K562 (cell line): ENCODE data around the gene RBP3. TPM values are rescaled to one million over a fixed set of nuclear protein-coding genes. Genes with fewer than 3 reads are reported as not detected.

Source experiments
- BCL6 ChIP-seq: fragments of 250-450 bp; sonication (Bioruptor Pico); IDR thresholded peaks from 2 replicates; pipeline ENCODE4 v1.4.0; 2020
- CCAR2 ChIP-seq: fragments of 200-400 bp; formaldehyde crosslinking; IDR thresholded peaks from 2 replicates; pipeline ENCODE4 v1.6.1; 2017; ENCODE audit warnings: mild to moderate bottlenecking, low read depth, low read length
- CHD2 ChIP-seq: IDR thresholded peaks from 2 replicates; pipeline ENCODE4 v1.6.1; 2011; ENCODE audit warnings: low read depth, low read length
- CTBP1 ChIP-seq: fragments of 450-650 bp; IDR thresholded peaks from 2 replicates; pipeline ENCODE4 v1.6.1; 2016; ENCODE audit warnings: borderline replicate concordance
- EGR1 ChIP-seq: fragments of 450-650 bp; conservative IDR thresholded peaks from 2 replicates; pipeline ENCODE4 v1.6.1; 2017; ENCODE audit warnings: mild to moderate bottlenecking
- FOS ChIP-seq: IDR thresholded peaks from 3 replicates; pipeline ENCODE4 v1.6.1; 2011; ENCODE audit not compliant: insufficient read length; ENCODE audit errors: extremely low read depth
- FOXP1 ChIP-seq: sonication (generic); formaldehyde crosslinking; IDR thresholded peaks from 2 replicates; pipeline ENCODE4 v1.8.0; 2022; ENCODE audit warnings: mild to moderate bottlenecking, missing genetic modification reagents
- KDM5B ChIP-seq: fragments of 200-600 bp; sonication (generic); IDR thresholded peaks from 2 replicates; pipeline ENCODE4 v1.6.1; 2012; ENCODE audit warnings: low read depth, mild to moderate bottlenecking, moderate library complexity, low read length, control low read depth, inconsistent platforms; ENCODE audit not compliant: insufficient replicate concordance
- MYBL2 ChIP-seq, 2 experiments: fragments of 450-650 bp in 1 of 2; sonication (generic) in 1 of 2; formaldehyde crosslinking in 1 of 2; IDR thresholded peaks; 2 replicates each; pipeline versions ENCODE4 v1.6.1 to v1.8.1; 2017 to 2022; ENCODE audit warnings: borderline replicate concordance in 1 of 2, inconsistent platforms in 1 of 2, low read depth in 1 of 2, mild to moderate bottlenecking in 1 of 2, missing genetic modification reagents in 1 of 2, moderate library complexity in 1 of 2
- NBN ChIP-seq: fragments of 450-650 bp; IDR thresholded peaks from 2 replicates; pipeline ENCODE4 v1.6.1; 2016; ENCODE audit warnings: low read depth, mild to moderate bottlenecking
- NCOA2 ChIP-seq, 2 experiments: fragments of 450-650 bp; IDR thresholded peaks; 2 replicates each; pipeline ENCODE4 v1.6.1; 2018; ENCODE audit warnings: mild to moderate bottlenecking in 2 of 2, moderate library complexity in 1 of 2; ENCODE audit not compliant: partially characterized antibody in 2 of 2
- NFYB ChIP-seq: IDR thresholded peaks from 2 replicates; pipeline ENCODE4 v1.6.1; 2011; ENCODE audit warnings: mild to moderate bottlenecking, moderate library complexity; ENCODE audit not compliant: insufficient read length; ENCODE audit errors: extremely low read depth
- NR1H2 ChIP-seq: sonication (generic); formaldehyde crosslinking; IDR thresholded peaks from 2 replicates; pipeline ENCODE4 v1.4.0; 2020; ENCODE audit warnings: mild to moderate bottlenecking, missing genetic modification reagents
- RCOR1 ChIP-seq, 2 experiments: IDR thresholded peaks; 2 replicates each; pipeline ENCODE4 v1.6.1; 2012; ENCODE audit warnings: low read depth in 2 of 2, low read length in 2 of 2, borderline replicate concordance in 1 of 2, improper control_type of control experiment in 1 of 2
- SMARCE1 ChIP-seq: fragments of 450-650 bp; IDR thresholded peaks from 2 replicates; pipeline ENCODE4 v1.7.1; 2016; ENCODE audit warnings: mild to moderate bottlenecking
- SMC3 ChIP-seq: conservative IDR thresholded peaks from 2 replicates; pipeline ENCODE4 v1.6.1; 2011; ENCODE audit warnings: low read depth, low read length, improper control_type of control experiment; ENCODE audit not compliant: insufficient read depth
- ZFP36 ChIP-seq: fragments of 150-350 bp; IDR thresholded peaks from 2 replicates; pipeline ENCODE4 v1.6.1; 2018; ENCODE audit warnings: low read length, low read depth; ENCODE audit not compliant: partially characterized antibody
- ZNF24 ChIP-seq: fragments of 450-650 bp; IDR thresholded peaks from 2 replicates; pipeline ENCODE4 v1.6.1; 2016
- ZNF57 ChIP-seq: fragments of 450-650 bp; formaldehyde crosslinking; IDR thresholded peaks from 2 replicates; pipeline ENCODE4 v1.4.0; 2020; ENCODE audit warnings: mild to moderate bottlenecking, moderate library complexity
- ZNF76 ChIP-seq: fragments of 250-450 bp; sonication (Bioruptor Pico); IDR thresholded peaks from 2 replicates; pipeline ENCODE4 v1.4.0; 2020; ENCODE audit warnings: mild to moderate bottlenecking, moderate library complexity, borderline replicate concordance
- polyA plus RNA-seq, 8 experiments: library from polyadenylated mRNA; depleted of rRNA in 4 of 8; stranded (reverse) in 5 of 8; unstranded in 3 of 8; fragments of >200 nt; fragmentation: Nextera tagmentation in 2 of 8; fragmentation: Illumina TruSeq in 1 of 8; extraction: Ambion mirVana in 2 of 8; extraction: Trizol in 1 of 8; gene quantifications; 2 replicates each; pipeline versions ENCODE4 v1.2.1 to v1.2.3, GENCODE V29; 2011 to 2014; ENCODE audit warnings: inconsistent platforms in 1 of 8, missing spikeins in 1 of 8
- total RNA-seq, 7 experiments: library from RNA; depleted of rRNA in 6 of 7; stranded (reverse); fragments of >200 nt in 6 of 7; fragmentation: Illumina TruSeq in 2 of 7; extraction: Trizol in 2 of 7; gene quantifications; 2 replicates each; pipeline versions ENCODE4 v1.2.1 to v1.2.3, GENCODE V29; 2011 to 2021; ENCODE audit warnings: low replicate concordance in 1 of 7
- TF ChIP-seq, protein P1 (sequence below): IDR thresholded peaks from 2 replicates; pipeline ENCODE4 v1.6.1; 2012; ENCODE audit warnings: low read depth, low read length, improper control_type of control experiment, borderline replicate concordance
- TF ChIP-seq, protein P2 (sequence below): sonication (generic); formaldehyde crosslinking; IDR thresholded peaks from 2 replicates; pipeline ENCODE4 v1.8.0; 2022; ENCODE audit warnings: mild to moderate bottlenecking, missing genetic modification reagents

Gene RBP3
- total and polyA plus RNA-seq, 9 of the 15 experiments (the other 6 are each of a cell fraction or from before 2014, with no cell fraction given): not detected

DNA sequence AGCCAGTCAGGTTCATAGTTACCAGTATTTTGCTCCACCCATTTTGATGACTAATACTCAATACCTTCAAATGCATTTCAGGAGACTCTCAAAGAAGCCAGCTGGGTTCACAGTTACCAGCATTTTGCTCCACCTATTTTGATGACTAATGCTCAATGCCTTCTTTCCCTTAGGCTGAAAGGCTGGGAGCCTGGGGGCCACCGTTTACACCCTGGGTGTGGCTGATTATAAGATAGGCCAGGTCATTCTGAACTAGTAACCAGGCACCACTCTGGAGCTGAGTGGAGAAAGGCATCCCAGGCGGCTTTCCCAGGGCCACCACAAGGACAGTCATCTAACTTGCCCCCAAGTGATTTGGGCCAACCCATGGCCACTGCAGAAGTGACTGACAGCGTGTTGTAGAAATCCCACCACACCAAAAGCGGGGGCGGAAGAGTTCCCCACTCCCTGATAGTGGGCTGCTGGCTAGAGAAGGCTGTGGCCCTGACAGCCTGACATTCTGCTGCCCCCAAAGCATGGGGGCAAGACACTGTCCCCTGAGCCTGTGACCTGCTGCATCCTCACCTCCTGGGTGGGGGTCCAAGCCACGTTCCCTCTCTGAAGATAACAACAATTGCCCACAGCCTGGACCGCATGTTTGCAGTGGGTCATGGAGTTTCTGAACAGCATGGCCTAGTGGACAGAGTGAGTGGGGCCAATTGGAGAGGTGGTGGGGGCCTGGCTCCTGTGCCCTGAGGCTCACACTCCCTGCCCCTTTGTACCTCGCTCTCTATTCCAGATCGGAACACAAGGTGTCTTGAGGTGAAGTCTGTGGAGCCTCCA lies 58.9 kb downstream of the RBP3 start (continued):
- TF ChIP-seq NBN (no peak), SMARCE1 (peak; percentile 78), FOXP1 (peak; percentile 33; the same call in 1 of the 2 replicates), ZNF76 (CRISPR knock-in tag) (no peak), NR1H2 (CRISPR knock-in tag) (no peak), KDM5B (no peak), CTBP1 (peak; percentile 87), CCAR2 (no peak), ZNF24 (no peak), RCOR1 (IDR thresholded peaks at IDR 0.05; ENCODE audit: borderline replicate concordance in 1 of 2, low read depth in 2 of 2, low read length in 2 of 2) (peak in 1 of 2 experiments; percentile 81; a peak in 2 of 4 replicates), SMC3 (no peak), CHD2 (no peak), NFYB (no peak), ZFP36 (no peak), ZNF57 (CRISPR knock-in tag) (no peak), EGR1 (peak; percentile 83), BCL6 (no peak), NCOA2 (IDR thresholded peaks at IDR 0.05; ENCODE audit: partially characterized antibody in 2 of 2) (no peak), MYBL2 (IDR thresholded peaks at IDR 0.05; ENCODE audit: low read depth) (no peak), MYBL2 (CRISPR knock-in tag; IDR thresholded peaks at IDR 0.05; ENCODE audit: borderline replicate concordance) (no peak), FOS (peak; percentile 57)
- TF ChIP-seq, protein P1, sequence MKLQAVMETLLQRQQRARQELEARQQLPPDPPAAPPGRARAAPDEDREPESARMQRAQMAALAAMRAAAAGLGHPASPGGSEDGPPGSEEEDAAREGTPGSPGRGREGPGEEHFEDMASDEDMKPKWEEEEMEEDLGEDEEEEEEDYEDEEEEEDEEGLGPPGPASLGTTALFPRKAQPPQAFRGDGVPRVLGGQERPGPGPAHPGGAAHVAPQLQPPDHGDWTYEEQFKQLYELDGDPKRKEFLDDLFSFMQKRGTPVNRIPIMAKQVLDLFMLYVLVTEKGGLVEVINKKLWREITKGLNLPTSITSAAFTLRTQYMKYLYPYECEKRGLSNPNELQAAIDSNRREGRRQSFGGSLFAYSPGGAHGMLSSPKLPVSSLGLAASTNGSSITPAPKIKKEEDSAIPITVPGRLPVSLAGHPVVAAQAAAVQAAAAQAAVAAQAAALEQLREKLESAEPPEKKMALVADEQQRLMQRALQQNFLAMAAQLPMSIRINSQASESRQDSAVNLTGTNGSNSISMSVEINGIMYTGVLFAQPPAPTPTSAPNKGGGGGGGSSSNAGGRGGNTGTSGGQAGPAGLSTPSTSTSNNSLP: peak; percentile 61; the same call in 1 of the 2 replicates
- TF ChIP-seq, protein P2, sequence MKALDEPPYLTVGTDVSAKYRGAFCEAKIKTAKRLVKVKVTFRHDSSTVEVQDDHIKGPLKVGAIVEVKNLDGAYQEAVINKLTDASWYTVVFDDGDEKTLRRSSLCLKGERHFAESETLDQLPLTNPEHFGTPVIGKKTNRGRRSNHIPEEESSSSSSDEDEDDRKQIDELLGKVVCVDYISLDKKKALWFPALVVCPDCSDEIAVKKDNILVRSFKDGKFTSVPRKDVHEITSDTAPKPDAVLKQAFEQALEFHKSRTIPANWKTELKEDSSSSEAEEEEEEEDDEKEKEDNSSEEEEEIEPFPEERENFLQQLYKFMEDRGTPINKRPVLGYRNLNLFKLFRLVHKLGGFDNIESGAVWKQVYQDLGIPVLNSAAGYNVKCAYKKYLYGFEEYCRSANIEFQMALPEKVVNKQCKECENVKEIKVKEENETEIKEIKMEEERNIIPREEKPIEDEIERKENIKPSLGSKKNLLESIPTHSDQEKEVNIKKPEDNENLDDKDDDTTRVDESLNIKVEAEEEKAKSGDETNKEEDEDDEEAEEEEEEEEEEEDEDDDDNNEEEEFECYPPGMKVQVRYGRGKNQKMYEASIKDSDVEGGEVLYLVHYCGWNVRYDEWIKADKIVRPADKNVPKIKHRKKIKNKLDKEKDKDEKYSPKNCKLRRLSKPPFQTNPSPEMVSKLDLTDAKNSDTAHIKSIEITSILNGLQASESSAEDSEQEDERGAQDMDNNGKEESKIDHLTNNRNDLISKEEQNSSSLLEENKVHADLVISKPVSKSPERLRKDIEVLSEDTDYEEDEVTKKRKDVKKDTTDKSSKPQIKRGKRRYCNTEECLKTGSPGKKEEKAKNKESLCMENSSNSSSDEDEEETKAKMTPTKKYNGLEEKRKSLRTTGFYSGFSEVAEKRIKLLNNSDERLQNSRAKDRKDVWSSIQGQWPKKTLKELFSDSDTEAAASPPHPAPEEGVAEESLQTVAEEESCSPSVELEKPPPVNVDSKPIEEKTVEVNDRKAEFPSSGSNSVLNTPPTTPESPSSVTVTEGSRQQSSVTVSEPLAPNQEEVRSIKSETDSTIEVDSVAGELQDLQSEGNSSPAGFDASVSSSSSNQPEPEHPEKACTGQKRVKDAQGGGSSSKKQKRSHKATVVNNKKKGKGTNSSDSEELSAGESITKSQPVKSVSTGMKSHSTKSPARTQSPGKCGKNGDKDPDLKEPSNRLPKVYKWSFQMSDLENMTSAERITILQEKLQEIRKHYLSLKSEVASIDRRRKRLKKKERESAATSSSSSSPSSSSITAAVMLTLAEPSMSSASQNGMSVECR (CRISPR knock-in tag): no peak; the same call in 1 of the 2 replicates
